GM12872 (cell line): ENCODE results near the gene KMT2C.

Experiments
- TF ChIP-seq, protein P1 (sequence below): IDR thresholded peaks from 3 replicates; pipeline ENCODE4 v1.5.1; 2011; ENCODE audit warnings: low read depth, mild to moderate bottlenecking, low read length, moderate library complexity; ENCODE audit not compliant: insufficient read depth

The KMT2C gene

GRCh38 chr7:152351168-152351567, 84.6 kb downstream of the KMT2C start:
- TF ChIP-seq, protein P1, sequence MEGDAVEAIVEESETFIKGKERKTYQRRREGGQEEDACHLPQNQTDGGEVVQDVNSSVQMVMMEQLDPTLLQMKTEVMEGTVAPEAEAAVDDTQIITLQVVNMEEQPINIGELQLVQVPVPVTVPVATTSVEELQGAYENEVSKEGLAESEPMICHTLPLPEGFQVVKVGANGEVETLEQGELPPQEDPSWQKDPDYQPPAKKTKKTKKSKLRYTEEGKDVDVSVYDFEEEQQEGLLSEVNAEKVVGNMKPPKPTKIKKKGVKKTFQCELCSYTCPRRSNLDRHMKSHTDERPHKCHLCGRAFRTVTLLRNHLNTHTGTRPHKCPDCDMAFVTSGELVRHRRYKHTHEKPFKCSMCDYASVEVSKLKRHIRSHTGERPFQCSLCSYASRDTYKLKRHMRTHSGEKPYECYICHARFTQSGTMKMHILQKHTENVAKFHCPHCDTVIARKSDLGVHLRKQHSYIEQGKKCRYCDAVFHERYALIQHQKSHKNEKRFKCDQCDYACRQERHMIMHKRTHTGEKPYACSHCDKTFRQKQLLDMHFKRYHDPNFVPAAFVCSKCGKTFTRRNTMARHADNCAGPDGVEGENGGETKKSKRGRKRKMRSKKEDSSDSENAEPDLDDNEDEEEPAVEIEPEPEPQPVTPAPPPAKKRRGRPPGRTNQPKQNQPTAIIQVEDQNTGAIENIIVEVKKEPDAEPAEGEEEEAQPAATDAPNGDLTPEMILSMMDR = no peak

- TF ChIP-seq, protein P1 = no peak
Measured at GRCh38 chr7:152347888-152348287, 87.9 kb downstream of the KMT2C start.

DNA sequence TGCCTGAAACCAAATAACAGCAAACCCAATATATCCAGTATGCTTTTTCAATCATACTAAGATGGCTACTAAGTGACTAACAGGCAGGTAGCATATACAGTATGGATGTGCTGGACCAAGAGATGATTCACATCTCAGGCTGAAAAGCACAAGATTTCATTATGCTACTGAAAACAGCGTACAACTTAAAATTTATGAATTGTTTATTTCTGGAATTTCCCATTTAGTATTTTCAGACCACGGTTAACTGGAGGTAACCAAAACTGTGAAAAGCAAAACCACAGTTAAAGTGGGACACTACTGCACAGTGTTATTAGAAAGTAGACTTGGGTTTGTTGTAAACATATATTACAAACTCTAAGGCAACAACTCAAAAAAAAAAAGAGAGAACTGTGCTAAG, 91.5 kb downstream of the KMT2C start:
- TF ChIP-seq, protein P1 = no peak

- TF ChIP-seq, protein P1 = no peak
Measured at GRCh38 chr7:152342796-152343195, 93.0 kb downstream of the KMT2C start.

DNA sequence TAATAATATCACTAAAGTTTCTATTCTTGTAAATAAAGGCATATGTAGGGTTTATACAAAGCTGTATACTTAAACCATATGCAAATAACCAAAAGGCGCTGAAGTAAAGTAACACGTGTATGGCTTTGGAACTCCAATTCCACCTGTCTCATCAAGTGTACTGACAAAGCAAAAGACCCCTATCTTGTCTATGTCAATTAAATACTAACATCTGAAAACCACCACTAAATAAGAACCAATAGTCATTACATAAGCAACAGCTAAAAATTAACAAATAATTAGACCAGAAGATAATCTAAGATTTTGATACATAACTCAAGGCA, 93.9 kb downstream of the KMT2C start:
- TF ChIP-seq, protein P1 = no peak

GRCh38 chr7:152341039-152341913, 94.5 kb downstream of the KMT2C start:
- TF ChIP-seq, protein P1 = peak; percentile 31; the same call in 1 of the 3 replicates

DNA sequence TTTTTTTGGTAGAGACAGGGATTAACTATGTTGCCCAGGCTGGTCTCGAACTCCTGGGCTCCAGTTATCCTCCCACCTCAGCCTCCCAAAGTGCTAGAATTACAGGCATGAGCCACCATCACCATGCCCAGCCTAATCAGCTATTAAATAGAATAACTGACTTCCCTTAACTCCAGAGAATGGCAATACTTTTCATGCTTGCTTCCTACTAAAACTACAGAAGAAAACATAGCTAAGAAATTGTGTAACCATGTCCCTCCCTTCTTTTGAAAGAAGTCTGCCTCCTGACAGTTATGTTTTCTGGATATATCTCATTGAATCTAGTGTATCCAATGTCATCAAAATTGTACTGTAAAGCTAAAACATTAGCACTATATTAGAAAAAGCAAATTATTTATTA, 95.6 kb downstream of the KMT2C start:
- TF ChIP-seq, protein P1 = no peak
